ENCODE results near the gene GPR176.

Gene GPR176

DNA sequence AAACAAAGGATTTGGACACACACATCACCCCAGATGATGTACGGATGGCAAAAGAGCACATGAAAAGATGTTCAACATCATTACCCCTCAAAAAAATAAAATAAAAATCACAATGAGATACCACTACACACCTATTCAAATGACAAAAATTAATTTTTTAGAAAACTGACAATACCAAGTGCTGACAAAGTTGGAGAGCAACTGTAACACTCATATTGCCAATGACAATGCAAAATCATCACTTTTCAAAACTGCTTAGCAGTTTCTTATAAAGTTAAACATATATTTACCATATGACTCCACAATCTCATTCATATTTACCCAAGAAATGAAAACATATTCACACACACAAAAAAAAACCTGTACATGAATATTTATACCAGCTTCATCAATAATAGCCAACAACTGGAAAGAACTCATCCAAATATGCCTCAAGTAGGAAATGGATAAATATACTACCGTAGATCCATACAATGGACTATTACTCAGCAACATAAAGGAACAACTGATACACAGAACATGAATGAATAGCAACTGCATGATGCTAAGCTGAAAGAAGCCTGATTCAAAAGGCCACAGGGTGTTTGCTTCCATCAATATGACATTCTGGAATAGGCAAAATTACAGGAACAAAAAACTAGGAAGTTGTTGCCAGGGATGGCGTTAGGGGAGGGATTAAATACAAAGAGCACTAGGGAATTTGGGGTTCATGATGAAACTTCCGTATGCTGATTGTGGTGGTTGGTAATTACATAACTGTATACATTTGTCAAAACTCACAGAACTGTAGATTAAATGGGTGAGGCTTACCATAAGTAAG lies 138.7 kb downstream of the GPR176 start:
- H3K4me3 ChIP-seq (ENCODE audit: low read length): no peak overlapping the region
- peaks cover 6% of the 10 kb centered on the region; the same call in 1 of the 2 replicates for H3K4me1 ChIP-seq (ENCODE audit: control insufficient read depth, insufficient read depth, low read length)
- H3K36me3 ChIP-seq (ENCODE audit: control insufficient read depth, insufficient read depth, low read length): no peaks in the 10 kb centered on the region
- H3K27ac ChIP-seq (ENCODE audit: low read length): no peak overlapping the region
- no peaks in the 10 kb centered on the region for H3K9me3 ChIP-seq (ENCODE audit: control insufficient read depth, insufficient read depth, low read length)
- no CpG with 5 or more reads among the region's 4 CpGs for WGBS (ENCODE audit: insufficient coverage, insufficient read length)
- DNase-seq (ENCODE audit: low read depth, low spot score): no peak
- no peaks in the 10 kb centered on the region for H3K27me3 ChIP-seq (ENCODE audit: control insufficient read depth, insufficient read depth, low read length)

DNA sequence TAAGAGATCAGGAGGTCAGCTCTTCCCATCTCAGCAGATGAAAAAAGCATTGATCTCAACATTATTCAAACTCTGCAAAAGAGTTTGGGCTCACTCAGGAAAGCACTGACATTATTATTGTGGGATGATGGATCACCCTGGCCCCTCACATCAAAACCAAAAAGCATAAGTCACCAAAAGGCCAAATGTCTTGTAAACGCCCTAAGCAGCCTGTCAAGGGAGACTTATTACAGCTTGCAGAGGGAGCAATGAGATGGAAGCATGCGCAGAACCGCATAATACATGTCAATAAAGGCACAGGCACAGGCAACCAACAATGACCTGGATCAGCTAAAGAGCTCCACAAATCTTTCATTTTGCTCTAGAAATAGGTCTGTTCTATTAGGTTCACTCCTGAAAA lies 142.0 kb downstream of the GPR176 start:
- no peaks in the 10 kb centered on the region for H3K27me3 ChIP-seq (ENCODE audit: control insufficient read depth, insufficient read depth, low read length)

DNA sequence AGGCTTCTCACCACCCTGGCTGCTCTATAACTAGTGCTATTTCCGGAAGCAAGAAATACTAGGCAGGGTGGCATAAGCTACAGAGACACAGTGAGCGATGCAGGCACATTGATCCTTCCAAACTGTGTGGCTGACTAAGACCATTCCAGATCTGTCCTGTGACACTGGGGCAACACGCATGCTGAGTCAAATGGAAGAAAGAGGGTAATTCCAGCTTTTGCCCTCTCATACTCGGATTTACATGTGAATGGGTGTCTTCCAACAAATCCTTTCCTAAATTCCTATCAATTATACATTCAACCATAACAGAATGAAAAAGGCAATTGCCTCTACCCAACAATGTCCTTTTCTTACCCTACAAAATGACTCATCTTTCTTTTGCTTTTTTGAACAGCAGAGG lies 142.6 kb downstream of the GPR176 start:
- peaks cover 2% of the 10 kb centered on the region; the same call in 1 of the 2 replicates for H3K4me1 ChIP-seq (ENCODE audit: control insufficient read depth, insufficient read depth, low read length)
- WGBS (ENCODE audit: insufficient coverage, insufficient read length): no CpG with 5 or more reads among the region's 4 CpGs
- H3K27me3 ChIP-seq (ENCODE audit: control insufficient read depth, insufficient read depth, low read length): no peaks in the 10 kb centered on the region
- H3K9me3 ChIP-seq (ENCODE audit: control insufficient read depth, insufficient read depth, low read length): no peaks in the 10 kb centered on the region
- no peak overlapping the region for H3K4me3 ChIP-seq (ENCODE audit: low read length)
- DNase-seq (ENCODE audit: low read depth, low spot score): no peak
- no peak overlapping the region for H3K27ac ChIP-seq (ENCODE audit: low read length)
- no peaks in the 10 kb centered on the region for H3K36me3 ChIP-seq (ENCODE audit: control insufficient read depth, insufficient read depth, low read length)

More for the DNA sequence above, 142.0 kb downstream of the GPR176 start:
- Histone ChIP-seq H3K36me3 (ENCODE audit: control insufficient read depth, insufficient read depth, low read length) (no peaks in the 10 kb centered on the region), H3K27ac (ENCODE audit: low read length) (no peak overlapping the region), H3K4me3 (ENCODE audit: low read length) (no peak overlapping the region), H3K9me3 (ENCODE audit: control insufficient read depth, insufficient read depth, low read length) (no peaks in the 10 kb centered on the region), H3K4me1 (ENCODE audit: control insufficient read depth, insufficient read depth, low read length) (peaks cover 2% of the 10 kb centered on the region; the same call in 1 of the 2 replicates)
- no CpG with 5 or more reads among the region's 3 CpGs for WGBS (ENCODE audit: insufficient coverage, insufficient read length)
- no peak for DNase-seq (ENCODE audit: low read depth, low spot score)

DNA sequence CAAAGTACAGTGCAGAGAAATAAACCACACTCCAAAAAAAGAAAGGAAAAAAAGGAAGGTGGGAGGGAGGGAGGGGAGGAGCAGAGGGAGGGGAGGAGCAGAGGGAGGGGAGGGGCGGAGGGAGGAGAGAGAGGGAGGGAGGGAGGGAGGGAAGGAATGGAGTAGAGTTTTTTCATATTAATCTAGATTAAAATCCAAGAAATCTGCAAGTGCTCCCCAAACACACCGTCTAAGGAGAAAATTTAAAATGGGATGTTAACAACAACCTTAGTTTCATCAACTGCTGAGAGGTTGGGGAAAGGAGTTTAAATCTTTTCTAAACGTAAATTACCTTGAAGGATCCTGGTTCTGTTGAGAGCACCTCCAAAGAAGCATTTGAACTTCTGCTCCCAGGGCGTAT lies 144.0 kb downstream of the GPR176 start:
- DNase-seq (ENCODE audit: low read depth, low spot score): no peak
- Histone ChIP-seq H3K4me1 (ENCODE audit: control insufficient read depth, insufficient read depth, low read length) (peaks cover 4% of the 10 kb centered on the region; the same call in 1 of the 2 replicates), H3K9me3 (ENCODE audit: control insufficient read depth, insufficient read depth, low read length) (no peaks in the 10 kb centered on the region), H3K27ac (ENCODE audit: low read length) (no peak overlapping the region), H3K4me3 (ENCODE audit: low read length) (no peak overlapping the region), H3K36me3 (ENCODE audit: control insufficient read depth, insufficient read depth, low read length) (no peaks in the 10 kb centered on the region), H3K27me3 (ENCODE audit: control insufficient read depth, insufficient read depth, low read length) (no peaks in the 10 kb centered on the region)
- WGBS (ENCODE audit: insufficient coverage, insufficient read length): no CpG with 5 or more reads among the region's 4 CpGs

DNA sequence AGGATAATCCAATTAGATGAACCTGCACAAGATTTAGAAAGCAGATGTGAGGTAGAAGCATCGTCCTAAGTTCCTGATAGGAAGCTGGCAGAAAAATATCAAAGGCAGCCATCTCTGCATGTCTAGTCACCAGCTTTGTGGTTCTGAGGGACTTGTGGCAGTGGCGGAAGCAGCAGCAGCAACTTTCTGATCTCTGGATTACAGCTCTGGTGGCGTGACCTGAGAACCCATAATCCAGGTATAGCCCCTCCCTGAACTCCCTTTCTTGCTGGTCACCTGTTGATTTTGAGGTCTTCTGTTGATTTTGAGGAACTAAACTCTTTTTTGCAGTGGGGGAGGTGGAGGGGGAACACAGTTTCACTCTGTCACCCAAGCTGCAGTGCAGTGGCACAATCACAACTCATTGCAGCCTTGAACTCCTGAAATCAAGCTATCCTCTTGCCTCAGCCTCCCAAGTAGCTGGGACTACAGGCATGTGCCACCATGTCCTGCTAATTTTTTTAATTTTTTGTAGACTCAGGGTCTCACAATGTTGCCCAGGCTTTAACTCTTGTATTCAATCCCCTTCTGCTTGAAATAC lies 145.3 kb downstream of the GPR176 start:
- H3K4me3 ChIP-seq (ENCODE audit: low read length): no peak overlapping the region
- H3K9me3 ChIP-seq (ENCODE audit: control insufficient read depth, insufficient read depth, low read length): no peaks in the 10 kb centered on the region
- no CpG with 5 or more reads among the region's 3 CpGs for WGBS (ENCODE audit: insufficient coverage, insufficient read length)
- H3K36me3 ChIP-seq (ENCODE audit: control insufficient read depth, insufficient read depth, low read length): no peaks in the 10 kb centered on the region
- no peaks in the 10 kb centered on the region for H3K27me3 ChIP-seq (ENCODE audit: control insufficient read depth, insufficient read depth, low read length)
- peaks cover 4% of the 10 kb centered on the region; the same call in 1 of the 2 replicates for H3K4me1 ChIP-seq (ENCODE audit: control insufficient read depth, insufficient read depth, low read length)
- DNase-seq (ENCODE audit: low read depth, low spot score): no peak
- no peak overlapping the region for H3K27ac ChIP-seq (ENCODE audit: low read length)

DNA sequence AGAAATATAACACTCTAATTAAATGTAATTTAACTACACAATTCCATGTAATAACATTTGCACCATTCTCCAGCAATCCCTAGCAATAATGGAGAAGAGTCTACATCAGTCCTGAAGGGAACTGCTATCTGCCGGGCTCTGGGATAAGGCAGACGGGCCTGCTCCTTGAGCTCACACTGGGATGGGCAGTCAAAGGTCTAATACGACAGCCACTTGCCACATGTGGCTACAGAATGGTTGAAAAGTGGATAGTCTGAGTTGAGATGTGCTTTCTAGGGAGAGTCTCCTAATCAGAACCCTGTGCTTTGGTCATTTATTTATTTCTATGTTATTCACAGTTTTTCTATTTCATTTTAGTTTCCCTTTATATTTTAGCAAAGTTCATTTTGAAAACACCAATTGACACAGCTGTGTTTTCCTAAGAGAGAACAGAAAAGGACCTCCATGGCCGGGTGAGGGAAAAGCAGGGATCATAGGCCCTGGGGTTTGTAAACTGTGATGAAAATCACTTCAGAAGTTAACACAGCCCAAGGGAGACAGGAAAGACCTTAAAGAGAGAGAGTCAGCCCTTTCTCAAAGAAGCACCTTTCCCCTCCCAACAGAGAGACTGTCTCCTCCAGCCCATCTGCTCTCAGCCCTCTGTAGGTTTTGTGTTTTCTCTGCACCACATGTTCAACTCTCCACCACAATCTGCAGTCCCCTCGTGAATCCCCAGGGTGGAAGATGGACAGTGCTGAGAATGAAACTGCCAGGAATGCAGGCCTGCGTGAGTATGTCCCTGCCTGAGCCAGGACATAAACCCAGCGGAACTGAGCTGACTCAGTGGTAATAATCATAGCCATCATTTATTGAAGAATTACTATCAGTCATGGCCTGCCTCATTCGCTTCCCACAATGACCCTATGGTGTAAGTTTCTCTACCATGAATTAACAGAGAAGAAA lies 149.0 kb downstream of the GPR176 start:
- Histone ChIP-seq H3K27me3 (ENCODE audit: control insufficient read depth, insufficient read depth, low read length) (no peaks in the 10 kb centered on the region), H3K36me3 (ENCODE audit: control insufficient read depth, insufficient read depth, low read length) (no peaks in the 10 kb centered on the region), H3K4me3 (ENCODE audit: low read length) (no peak overlapping the region), H3K4me1 (ENCODE audit: control insufficient read depth, insufficient read depth, low read length) (0 out of 2 replicates have a peak, but pooled peaks cover 1% of the 10 kb centered on the region), H3K9me3 (ENCODE audit: control insufficient read depth, insufficient read depth, low read length) (no peaks in the 10 kb centered on the region), H3K27ac (ENCODE audit: low read length) (no peak overlapping the region)
- no peak for DNase-seq (ENCODE audit: low read depth, low spot score)
- WGBS (ENCODE audit: insufficient coverage, insufficient read length): no CpG with 5 or more reads among the region's 8 CpGs

DNA sequence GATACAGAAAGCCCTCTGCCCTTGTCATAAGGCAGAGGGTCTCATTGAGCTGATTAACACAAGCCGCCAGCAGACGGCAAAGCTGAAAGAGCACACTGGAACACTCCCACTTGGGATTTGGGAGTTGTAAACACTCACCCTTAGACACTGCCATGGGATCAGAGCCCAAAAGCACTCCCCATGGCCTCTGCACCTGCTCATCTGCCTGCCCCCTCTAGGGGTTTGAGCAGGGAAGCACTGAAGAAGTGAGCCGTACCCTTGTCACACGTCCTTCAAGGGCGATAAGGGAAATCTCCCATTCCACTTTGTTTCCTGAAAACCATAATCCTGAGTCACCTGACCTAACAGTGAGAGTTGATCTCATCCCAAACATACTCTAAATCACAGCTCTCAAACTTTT lies 152.1 kb downstream of the GPR176 start:
- H3K9me3 ChIP-seq (ENCODE audit: control insufficient read depth, insufficient read depth, low read length): no peaks in the 10 kb centered on the region
- no CpG with 5 or more reads among the region's 5 CpGs for WGBS (ENCODE audit: insufficient coverage, insufficient read length)
- H3K27me3 ChIP-seq (ENCODE audit: control insufficient read depth, insufficient read depth, low read length): no peaks in the 10 kb centered on the region
- H3K4me3 ChIP-seq (ENCODE audit: low read length): no peak overlapping the region
- no peak for DNase-seq (ENCODE audit: low read depth, low spot score)
- no peaks in the 10 kb centered on the region for H3K36me3 ChIP-seq (ENCODE audit: control insufficient read depth, insufficient read depth, low read length)
- 0 out of 2 replicates have a peak, but pooled peaks cover 1% of the 10 kb centered on the region for H3K4me1 ChIP-seq (ENCODE audit: control insufficient read depth, insufficient read depth, low read length)
- H3K27ac ChIP-seq (ENCODE audit: low read length): no peak overlapping the region

- Histone ChIP-seq H3K27ac (ENCODE audit: low read length) (no peak overlapping the region), H3K9me3 (ENCODE audit: control insufficient read depth, insufficient read depth, low read length) (no peaks in the 10 kb centered on the region), H3K4me1 (ENCODE audit: control insufficient read depth, insufficient read depth, low read length) (no peaks in the 10 kb centered on the region), H3K4me3 (ENCODE audit: low read length) (no peak overlapping the region), H3K27me3 (ENCODE audit: control insufficient read depth, insufficient read depth, low read length) (no peaks in the 10 kb centered on the region), H3K36me3 (ENCODE audit: control insufficient read depth, insufficient read depth, low read length) (no peaks in the 10 kb centered on the region)
- DNase-seq (ENCODE audit: low read depth, low spot score): no peak
- WGBS (ENCODE audit: insufficient coverage, insufficient read length): no CpG with 5 or more reads among the region's 2 CpGs
Observed at GRCh38 chr15:39761006-39761405, 159.1 kb downstream of the GPR176 start.

DNA sequence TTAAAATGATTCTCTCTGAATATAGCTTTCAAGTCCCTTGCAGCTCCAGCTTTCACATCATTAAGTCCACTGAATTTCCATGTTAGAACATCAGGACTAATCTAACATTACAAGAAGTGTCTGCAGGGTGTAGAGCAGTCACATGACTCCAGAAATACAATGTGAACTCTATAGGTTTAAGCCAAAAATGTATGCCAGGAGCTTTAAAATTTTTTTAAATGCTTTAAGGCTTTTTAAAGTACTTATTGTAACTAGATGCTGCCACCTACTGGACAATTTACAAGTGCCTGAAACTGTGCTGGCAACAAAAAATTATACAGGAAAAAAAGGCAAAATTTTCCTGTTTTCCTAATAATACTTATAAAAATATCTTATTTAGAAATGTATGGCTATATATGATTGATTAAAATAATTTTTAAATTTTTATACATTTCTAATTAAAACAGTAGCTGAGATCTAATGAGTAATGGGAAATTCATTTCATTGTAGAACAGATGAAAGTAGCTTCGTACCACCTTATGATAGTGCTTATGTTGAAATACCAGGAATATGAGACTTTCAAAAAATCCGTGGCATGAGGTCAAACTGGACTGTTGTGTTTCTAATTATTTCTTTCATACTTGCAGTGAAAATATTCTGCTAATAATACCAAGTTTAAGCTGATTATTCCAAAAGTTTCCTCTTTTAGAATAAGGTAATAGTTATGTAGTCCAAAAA lies 163.1 kb downstream of the GPR176 start:
- no peaks in the 10 kb centered on the region for H3K36me3 ChIP-seq (ENCODE audit: control insufficient read depth, insufficient read depth, low read length)
- H3K4me1 ChIP-seq (ENCODE audit: control insufficient read depth, insufficient read depth, low read length): no peaks in the 10 kb centered on the region
- no peak for DNase-seq (ENCODE audit: low read depth, low spot score)
- H3K27me3 ChIP-seq (ENCODE audit: control insufficient read depth, insufficient read depth, low read length): no peaks in the 10 kb centered on the region
- WGBS (ENCODE audit: insufficient coverage, insufficient read length): no CpG with 5 or more reads among the region's 2 CpGs
- H3K4me3 ChIP-seq (ENCODE audit: low read length): no peak overlapping the region
- no peak overlapping the region for H3K27ac ChIP-seq (ENCODE audit: low read length)
- H3K9me3 ChIP-seq (ENCODE audit: control insufficient read depth, insufficient read depth, low read length): no peaks in the 10 kb centered on the region

- DNase-seq (ENCODE audit: low read depth, low spot score): no peak
- no peak overlapping the region for H3K27ac ChIP-seq (ENCODE audit: low read length)
- no peak overlapping the region for H3K4me3 ChIP-seq (ENCODE audit: low read length)
- no peaks in the 10 kb centered on the region for H3K36me3 ChIP-seq (ENCODE audit: control insufficient read depth, insufficient read depth, low read length)
- no peaks in the 10 kb centered on the region for H3K27me3 ChIP-seq (ENCODE audit: control insufficient read depth, insufficient read depth, low read length)
- no peaks in the 10 kb centered on the region for H3K4me1 ChIP-seq (ENCODE audit: control insufficient read depth, insufficient read depth, low read length)
- 100% methylated on average over 1 of the region's 1 CpG for WGBS (ENCODE audit: insufficient coverage, insufficient read length)
- H3K9me3 ChIP-seq (ENCODE audit: control insufficient read depth, insufficient read depth, low read length): no peaks in the 10 kb centered on the region
Observed at GRCh38 chr15:39752991-39753390, 167.1 kb downstream of the GPR176 start.
